ENCODE results near the gene DHCR24.
A peak's percentile ranks its signal among the peaks of the same experiment; 100 is the strongest.

DHCR24 gene

DNA sequence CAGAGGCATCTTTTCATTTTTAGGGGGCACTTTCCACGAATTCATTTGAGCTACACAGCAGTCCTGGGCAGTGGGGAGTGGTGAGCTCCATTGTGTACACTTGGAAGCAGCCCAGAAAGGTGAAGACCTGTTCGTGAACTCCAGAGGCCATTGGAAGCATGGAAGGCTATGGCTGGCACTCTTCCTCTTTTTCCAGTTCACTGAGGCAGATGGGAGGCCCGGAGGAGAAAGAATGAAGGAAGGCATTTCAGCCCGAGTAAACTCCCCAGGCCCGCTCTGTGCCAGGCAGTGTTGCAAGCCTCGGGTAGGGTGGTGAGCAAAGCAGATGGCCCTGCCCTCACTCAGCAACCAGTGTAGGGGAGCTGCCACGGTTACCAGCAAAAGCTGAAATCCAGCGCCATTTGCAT, 673 bp upstream of the DHCR24 start:
- Histone ChIP-seq H3K9ac (ENCODE audit: low read length) (peak overlapping the region; percentile 82), H3K4me3 (ENCODE audit: low read depth, low read length, poor library complexity, severe bottlenecking) (peak overlapping the region; percentile 77), H2AFZ (ENCODE audit: low read length) (no peak overlapping the region), H3K4me2 (ENCODE audit: low read length) (peak overlapping the region; percentile 90), H3K27ac (ENCODE audit: low read depth, low read length, poor library complexity, severe bottlenecking) (peak overlapping the region; percentile 64), H3K9me2 (ENCODE audit: low read depth, low read length) (no peaks in the 10 kb centered on the region), H3K9me3 (ENCODE audit: low read length) (no peaks in the 10 kb centered on the region), H4K20me1 (ENCODE audit: insufficient read depth, low read length) (no peaks in the 10 kb centered on the region), H3K27me3 (ENCODE audit: insufficient read depth, low read length) (no peaks in the 10 kb centered on the region), H3K79me2 (ENCODE audit: insufficient read depth, low read length) (peaks cover 41% of the 10 kb centered on the region), H3K36me3 (ENCODE audit: insufficient read depth, low read length) (peaks cover 30% of the 10 kb centered on the region), H3F3A (ENCODE audit: insufficient read depth, low read length) (no peaks in the 10 kb centered on the region), H3K4me1 (ENCODE audit: insufficient read depth, low read length, severe bottlenecking) (peaks cover 36% of the 10 kb centered on the region)
- TF ChIP-seq EZH2 (IDR thresholded peaks at IDR 0.05; ENCODE audit: borderline replicate concordance, low read length) = no peak
- TF ChIP-seq, protein P1, sequence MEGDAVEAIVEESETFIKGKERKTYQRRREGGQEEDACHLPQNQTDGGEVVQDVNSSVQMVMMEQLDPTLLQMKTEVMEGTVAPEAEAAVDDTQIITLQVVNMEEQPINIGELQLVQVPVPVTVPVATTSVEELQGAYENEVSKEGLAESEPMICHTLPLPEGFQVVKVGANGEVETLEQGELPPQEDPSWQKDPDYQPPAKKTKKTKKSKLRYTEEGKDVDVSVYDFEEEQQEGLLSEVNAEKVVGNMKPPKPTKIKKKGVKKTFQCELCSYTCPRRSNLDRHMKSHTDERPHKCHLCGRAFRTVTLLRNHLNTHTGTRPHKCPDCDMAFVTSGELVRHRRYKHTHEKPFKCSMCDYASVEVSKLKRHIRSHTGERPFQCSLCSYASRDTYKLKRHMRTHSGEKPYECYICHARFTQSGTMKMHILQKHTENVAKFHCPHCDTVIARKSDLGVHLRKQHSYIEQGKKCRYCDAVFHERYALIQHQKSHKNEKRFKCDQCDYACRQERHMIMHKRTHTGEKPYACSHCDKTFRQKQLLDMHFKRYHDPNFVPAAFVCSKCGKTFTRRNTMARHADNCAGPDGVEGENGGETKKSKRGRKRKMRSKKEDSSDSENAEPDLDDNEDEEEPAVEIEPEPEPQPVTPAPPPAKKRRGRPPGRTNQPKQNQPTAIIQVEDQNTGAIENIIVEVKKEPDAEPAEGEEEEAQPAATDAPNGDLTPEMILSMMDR (IDR thresholded peaks at IDR 0.05; ENCODE audit: low read length) = no peak

DNA sequence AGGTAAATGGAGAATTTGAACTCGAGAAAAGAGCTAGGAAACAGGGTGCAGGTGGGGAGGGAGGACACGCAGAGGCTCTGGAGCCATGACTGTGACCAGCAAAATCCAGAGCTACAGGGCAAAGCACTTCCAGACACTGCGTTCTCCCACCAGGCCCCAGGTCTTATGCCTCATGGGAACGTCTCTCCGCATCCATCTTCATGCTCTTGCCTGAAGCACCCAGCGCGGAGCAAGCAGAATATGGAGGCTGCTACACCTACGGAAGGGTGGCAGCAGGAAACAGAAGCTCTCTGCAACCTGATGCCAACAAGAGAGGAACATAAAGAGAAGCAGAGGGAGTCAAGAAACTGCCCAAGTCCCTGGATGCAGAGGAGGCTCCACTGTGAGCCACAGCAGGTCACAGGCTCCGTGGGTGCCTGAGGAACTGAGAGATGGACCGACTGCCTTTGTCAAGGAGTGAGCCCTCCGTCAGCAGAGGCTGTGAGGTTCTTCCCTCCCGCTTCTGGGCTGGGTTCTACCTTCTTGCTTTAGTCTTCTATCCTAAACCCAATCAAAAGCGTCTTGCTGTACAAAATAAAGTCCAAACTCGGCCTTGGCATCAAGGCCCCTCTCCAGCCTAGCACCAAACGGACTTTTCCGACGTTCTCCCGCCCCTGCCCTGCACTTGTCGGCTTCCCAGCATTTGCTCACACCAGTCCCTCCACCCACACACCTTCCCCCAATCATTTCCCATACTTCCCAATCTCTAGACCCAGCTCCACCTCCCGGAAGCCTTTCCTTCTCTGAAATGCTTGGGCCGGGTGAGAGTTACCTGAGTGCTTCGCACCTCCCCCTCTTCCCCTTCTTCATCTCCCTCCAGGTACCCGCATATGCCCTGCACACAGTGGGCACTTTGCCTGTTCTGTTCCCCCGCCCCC, 930 bp downstream of the DHCR24 start:
- H3F3A ChIP-seq (ENCODE audit: insufficient read depth, low read length) = no peaks in the 10 kb centered on the region
- H3K4me2 ChIP-seq (ENCODE audit: low read length) = peak overlapping the region; percentile 90
- no peaks in the 10 kb centered on the region for H3K9me3 ChIP-seq (ENCODE audit: low read length)
- peak overlapping the region; percentile 77 for H3K4me3 ChIP-seq (ENCODE audit: low read depth, low read length, poor library complexity, severe bottlenecking)
- peaks cover 46% of the 10 kb centered on the region for H3K36me3 ChIP-seq (ENCODE audit: insufficient read depth, low read length)
- H2AFZ ChIP-seq (ENCODE audit: low read length) = no peak overlapping the region
- no peaks in the 10 kb centered on the region for H3K9me2 ChIP-seq (ENCODE audit: low read depth, low read length)
- no peaks in the 10 kb centered on the region for H4K20me1 ChIP-seq (ENCODE audit: insufficient read depth, low read length)
- H3K4me1 ChIP-seq (ENCODE audit: insufficient read depth, low read length, severe bottlenecking) = peaks cover 36% of the 10 kb centered on the region
- H3K9ac ChIP-seq (ENCODE audit: low read length) = peak overlapping the region; percentile 79
- no peak for TF ChIP-seq EZH2 (IDR thresholded peaks at IDR 0.05; ENCODE audit: borderline replicate concordance, low read length)
- TF ChIP-seq, protein P1 (IDR thresholded peaks at IDR 0.05; ENCODE audit: low read length) = no peak
- peaks cover 57% of the 10 kb centered on the region for H3K79me2 ChIP-seq (ENCODE audit: insufficient read depth, low read length)
- H3K27ac ChIP-seq (ENCODE audit: low read depth, low read length, poor library complexity, severe bottlenecking) = peak overlapping the region; percentile 41
- no peaks in the 10 kb centered on the region for H3K27me3 ChIP-seq (ENCODE audit: insufficient read depth, low read length)

DNA sequence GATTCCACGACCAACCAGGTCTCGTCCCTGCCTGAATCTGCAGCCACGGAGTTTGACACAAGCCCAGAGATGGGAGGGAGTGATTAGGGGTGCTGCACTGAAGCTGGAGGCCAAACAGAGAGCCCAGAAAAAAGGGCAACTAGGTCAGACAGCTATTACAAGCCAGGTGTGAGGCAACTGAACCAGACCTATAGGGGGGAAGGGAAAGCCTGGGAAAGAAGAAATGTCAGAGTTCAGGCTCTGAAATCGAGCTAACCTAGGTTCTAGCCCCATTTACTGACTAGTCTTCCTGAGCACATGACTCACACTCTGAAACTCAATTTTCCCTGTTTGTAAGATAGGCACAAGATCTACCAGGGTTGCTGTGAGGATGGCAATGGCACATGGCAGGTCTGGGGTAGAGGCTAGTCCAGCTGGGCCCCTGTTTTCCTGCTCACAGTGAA, 1.7 kb downstream of the DHCR24 start:
- H3K79me2 ChIP-seq (ENCODE audit: insufficient read depth, low read length) = peaks cover 65% of the 10 kb centered on the region
- H3K4me3 ChIP-seq (ENCODE audit: low read depth, low read length, poor library complexity, severe bottlenecking) = peak overlapping the region; percentile 77
- no peaks in the 10 kb centered on the region for H3F3A ChIP-seq (ENCODE audit: insufficient read depth, low read length)
- no peaks in the 10 kb centered on the region for H3K9me3 ChIP-seq (ENCODE audit: low read length)
- H3K4me1 ChIP-seq (ENCODE audit: insufficient read depth, low read length, severe bottlenecking) = peaks cover 36% of the 10 kb centered on the region
- H3K36me3 ChIP-seq (ENCODE audit: insufficient read depth, low read length) = peaks cover 55% of the 10 kb centered on the region
- peak overlapping the region; percentile 41 for H3K27ac ChIP-seq (ENCODE audit: low read depth, low read length, poor library complexity, severe bottlenecking)
- no peaks in the 10 kb centered on the region for H4K20me1 ChIP-seq (ENCODE audit: insufficient read depth, low read length)
- no peaks in the 10 kb centered on the region for H3K27me3 ChIP-seq (ENCODE audit: insufficient read depth, low read length)
- TF ChIP-seq, protein P1 (IDR thresholded peaks at IDR 0.05; ENCODE audit: low read length) = no peak
- TF ChIP-seq EZH2 (IDR thresholded peaks at IDR 0.05; ENCODE audit: borderline replicate concordance, low read length) = no peak
- no peaks in the 10 kb centered on the region for H3K9me2 ChIP-seq (ENCODE audit: low read depth, low read length)
- no peak overlapping the region for H2AFZ ChIP-seq (ENCODE audit: low read length)
- peak overlapping the region; percentile 90 for H3K4me2 ChIP-seq (ENCODE audit: low read length)
- peak overlapping the region; percentile 79 for H3K9ac ChIP-seq (ENCODE audit: low read length)
